Endodermal cell (in vitro differentiated cells): Measurements from ENCODE around the gene HOATZ. TPM values are rescaled to one million over a fixed set of nuclear protein-coding genes. Genes with fewer than 3 reads are reported as not detected.

Experiments
- DNase-seq: peaks from one replicate; pipeline ENCODE4 v3.0.0-alpha.2; 2017
- H3K27ac ChIP-seq: 2 replicates; pipeline ENCODE4 v1.5.1; 2013; ENCODE audit warnings: mild to moderate bottlenecking, low read depth, low read length, moderate library complexity
- H3K27me3 ChIP-seq: 2 replicates; pipeline ENCODE4 v1.6.1; 2013; ENCODE audit warnings: mild to moderate bottlenecking, low read length, moderate library complexity; ENCODE audit not compliant: insufficient read depth, control insufficient read depth, poor library complexity, severe bottlenecking
- H3K36me3 ChIP-seq: 2 replicates; pipeline ENCODE4 v1.7.0; 2013; ENCODE audit warnings: mild to moderate bottlenecking, low read length, moderate library complexity; ENCODE audit not compliant: control insufficient read depth, insufficient read depth
- H3K4me1 ChIP-seq: one replicate; pipeline ENCODE4 v1.7.0; 2013; ENCODE audit warnings: low read length; ENCODE audit not compliant: control insufficient read depth, insufficient read depth
- H3K4me3 ChIP-seq: 2 replicates; pipeline ENCODE4 v1.5.1; 2013; ENCODE audit warnings: mild to moderate bottlenecking, low read length, moderate library complexity
- H3K9ac ChIP-seq: 2 replicates; pipeline ENCODE4 v1.6.1; 2013; ENCODE audit warnings: mild to moderate bottlenecking, low read length, moderate library complexity; ENCODE audit not compliant: poor library complexity, severe bottlenecking; ENCODE audit errors: extremely low read depth
- H3K9me3 ChIP-seq: 2 replicates; pipeline ENCODE4 v1.6.1; 2013; ENCODE audit warnings: mild to moderate bottlenecking, low read length, moderate library complexity; ENCODE audit not compliant: control insufficient read depth
- H3K27ac Mint-ChIP-seq: 2 replicates; pipeline ENCODE4 v1.8.0; 2020; ENCODE audit warnings: mixed read lengths
- H3K27me3 Mint-ChIP-seq: 2 replicates; pipeline ENCODE4 v1.8.0; 2021; ENCODE audit warnings: mild to moderate bottlenecking, mixed read lengths; ENCODE audit not compliant: insufficient read depth
- H3K36me3 Mint-ChIP-seq: 2 replicates; pipeline ENCODE4 v1.8.0; 2020; ENCODE audit warnings: low read depth, mixed read lengths
- H3K4me1 Mint-ChIP-seq: 2 replicates; pipeline ENCODE4 v1.8.0; 2020; ENCODE audit warnings: mixed read lengths
- H3K4me3 Mint-ChIP-seq: 2 replicates; pipeline ENCODE4 v1.8.0; 2020; ENCODE audit warnings: mild to moderate bottlenecking, moderate library complexity, mixed read lengths
- H3K9me3 Mint-ChIP-seq: 2 replicates; pipeline ENCODE4 v1.8.0; 2020; ENCODE audit warnings: mild to moderate bottlenecking, mixed read lengths
- WGBS, 2 experiments: methylation state at CpG; one replicate each; pipeline versions ENCODE4 v1.1.5 to v1.1.7; 2013; ENCODE audit warnings: missing lambda C conversion rate in 2 of 2, mixed read lengths in 1 of 2; ENCODE audit not compliant: insufficient coverage in 1 of 2, insufficient read length in 1 of 2; 5-methylcytosine and 5-hydroxymethylcytosine counted together
- total RNA-seq, 2 donors: library from RNA; stranded (reverse); fragmentation: NEBNext Ultra II Directional in 1 of 2; extraction: Animal tissue kit (Norgen Biotek cat#: 25700) in 1 of 2; gene quantifications; 2 replicates in 1 of 2; 3 replicates in 1 of 2; pipeline ENCODE4 v1.2.1, GENCODE V29; 2021
- TF ChIP-seq, protein P1 (sequence below): fragments of 200-600 bp; sonication (generic); conservative IDR thresholded peaks from 2 replicates; pipeline ENCODE4 v1.5.0; 2021; ENCODE audit warnings: antibody characterized with exemption, mild to moderate bottlenecking

Gene HOATZ
- total RNA-seq, 2 donors from 2014 or later = 0.89 TPM; not detected in 1

DNA sequence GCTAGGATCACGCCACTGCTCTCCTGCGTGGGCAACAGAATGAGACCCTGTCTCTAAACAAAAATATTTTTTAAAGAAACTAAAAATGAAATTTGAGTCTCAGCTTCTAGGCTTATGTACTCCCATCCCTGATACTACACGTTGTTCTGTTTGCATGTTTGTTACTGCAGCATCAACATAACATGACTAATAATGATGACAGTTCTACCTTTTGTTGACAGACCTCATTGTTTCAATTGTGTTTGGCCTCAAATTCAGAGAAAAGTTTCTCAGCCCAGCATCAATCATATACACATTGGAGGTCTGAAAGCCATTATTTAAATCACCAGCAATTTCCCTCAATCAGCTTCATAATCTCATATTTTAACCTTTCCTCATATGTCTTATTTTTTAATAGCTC is 46.7 kb downstream of the HOATZ start:
- Histone ChIP-seq H3K9me3 (peaks cover 1% of the 10 kb centered on the region), H3K9ac (no peak overlapping the region), H3K27me3 (no peaks in the 10 kb centered on the region), H3K27ac (no peak overlapping the region), H3K4me3 (no peak overlapping the region), H3K4me1 (no peaks in the 10 kb centered on the region), H3K36me3 (no peaks in the 10 kb centered on the region)
- no peak overlapping the region for H3K27ac Mint-ChIP-seq
- 90 to 100% methylated on average over 2 of the region's 3 CpGs for WGBS, 2 experiments
- peaks cover 9% of the 10 kb centered on the region for H3K4me1 Mint-ChIP-seq
- TF ChIP-seq, protein P1, sequence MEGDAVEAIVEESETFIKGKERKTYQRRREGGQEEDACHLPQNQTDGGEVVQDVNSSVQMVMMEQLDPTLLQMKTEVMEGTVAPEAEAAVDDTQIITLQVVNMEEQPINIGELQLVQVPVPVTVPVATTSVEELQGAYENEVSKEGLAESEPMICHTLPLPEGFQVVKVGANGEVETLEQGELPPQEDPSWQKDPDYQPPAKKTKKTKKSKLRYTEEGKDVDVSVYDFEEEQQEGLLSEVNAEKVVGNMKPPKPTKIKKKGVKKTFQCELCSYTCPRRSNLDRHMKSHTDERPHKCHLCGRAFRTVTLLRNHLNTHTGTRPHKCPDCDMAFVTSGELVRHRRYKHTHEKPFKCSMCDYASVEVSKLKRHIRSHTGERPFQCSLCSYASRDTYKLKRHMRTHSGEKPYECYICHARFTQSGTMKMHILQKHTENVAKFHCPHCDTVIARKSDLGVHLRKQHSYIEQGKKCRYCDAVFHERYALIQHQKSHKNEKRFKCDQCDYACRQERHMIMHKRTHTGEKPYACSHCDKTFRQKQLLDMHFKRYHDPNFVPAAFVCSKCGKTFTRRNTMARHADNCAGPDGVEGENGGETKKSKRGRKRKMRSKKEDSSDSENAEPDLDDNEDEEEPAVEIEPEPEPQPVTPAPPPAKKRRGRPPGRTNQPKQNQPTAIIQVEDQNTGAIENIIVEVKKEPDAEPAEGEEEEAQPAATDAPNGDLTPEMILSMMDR = no peak
- no peaks in the 10 kb centered on the region for H3K27me3 Mint-ChIP-seq
- no peak for DNase-seq
- peaks cover 7% of the 10 kb centered on the region for H3K9me3 Mint-ChIP-seq
- peaks cover 2% of the 10 kb centered on the region for H3K36me3 Mint-ChIP-seq
- no peak overlapping the region for H3K4me3 Mint-ChIP-seq

DNA sequence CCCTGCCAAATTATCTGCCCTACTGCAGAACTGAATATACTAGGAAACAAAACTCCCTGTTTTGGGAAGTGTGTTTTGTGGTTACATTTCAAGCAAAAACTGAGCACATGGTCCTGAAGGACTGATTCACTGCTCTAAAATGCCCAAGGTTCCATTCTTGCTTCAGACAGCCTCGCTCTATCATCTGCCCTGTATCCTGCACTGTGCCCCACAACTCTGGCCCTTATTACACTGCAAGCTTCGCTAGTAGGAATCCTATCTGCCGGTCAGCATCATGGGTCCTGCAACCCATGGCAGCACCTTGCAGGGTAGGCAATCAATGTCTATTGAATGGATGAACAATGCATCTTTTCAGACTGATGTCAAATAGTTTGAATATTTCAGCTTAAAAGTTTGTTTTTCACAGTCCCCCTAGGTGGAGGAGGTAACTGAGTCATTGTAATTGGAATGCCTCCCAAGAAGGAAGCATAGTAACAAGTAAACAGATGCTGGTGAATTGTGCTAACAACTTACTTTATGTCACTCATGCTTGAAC is 47.3 kb downstream of the HOATZ start:
- TF ChIP-seq, protein P1 = no peak
- H3K27me3 Mint-ChIP-seq = no peaks in the 10 kb centered on the region
- no peaks in the 10 kb centered on the region for H3K27me3 ChIP-seq
- H3K4me3 Mint-ChIP-seq = no peak overlapping the region
- H3K36me3 ChIP-seq = no peaks in the 10 kb centered on the region
- WGBS, 2 experiments = 52 to 71% methylated on average over 3 of the region's 3 CpGs
- H3K27ac ChIP-seq = no peak overlapping the region
- no peak overlapping the region for H3K4me3 ChIP-seq
- no peak for DNase-seq
- no peaks in the 10 kb centered on the region for H3K9me3 ChIP-seq
- no peaks in the 10 kb centered on the region for H3K4me1 ChIP-seq
- peaks cover 2% of the 10 kb centered on the region for H3K9me3 Mint-ChIP-seq
- no peaks in the 10 kb centered on the region for H3K36me3 Mint-ChIP-seq
- H3K4me1 Mint-ChIP-seq = peaks cover 9% of the 10 kb centered on the region
- H3K27ac Mint-ChIP-seq = no peak overlapping the region
- no peak overlapping the region for H3K9ac ChIP-seq

DNA sequence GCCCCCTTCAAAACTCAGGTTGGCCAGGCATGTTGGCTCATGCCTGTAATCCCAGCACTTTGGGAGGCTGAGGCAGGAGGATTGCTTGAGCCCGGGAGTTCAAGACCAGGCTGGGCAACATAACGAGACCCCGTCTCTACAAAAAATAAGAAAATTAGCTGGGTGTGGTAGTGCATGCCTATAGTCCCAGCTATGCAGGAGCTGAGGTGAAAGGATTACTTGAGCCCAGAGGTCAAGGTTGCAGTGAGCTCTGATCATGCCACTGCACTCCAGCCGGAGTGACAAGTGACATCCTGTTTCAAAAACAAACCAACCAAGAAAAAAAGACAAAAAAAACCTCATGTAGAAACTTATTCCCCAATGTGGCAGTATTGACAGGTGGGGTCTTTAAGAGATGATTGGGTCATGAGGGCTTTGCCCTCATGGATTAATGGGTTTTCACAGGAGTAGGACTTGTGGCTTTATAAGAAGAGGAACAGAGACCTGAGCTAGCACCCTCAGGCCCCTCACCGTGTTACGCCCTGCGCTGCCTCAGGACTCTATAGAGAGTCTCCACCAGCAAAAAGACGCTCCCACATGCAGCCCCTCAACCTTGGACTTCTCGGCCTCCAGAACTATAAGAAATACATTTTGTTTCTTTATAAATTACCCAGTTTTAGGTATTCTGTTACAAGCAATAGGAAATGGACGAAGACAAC is 48.3 kb downstream of the HOATZ start:
- TF ChIP-seq, protein P1 = no peak
- Mint-ChIP-seq H3K27ac (no peak overlapping the region), H3K4me3 (no peak overlapping the region), H3K27me3 (no peaks in the 10 kb centered on the region), H3K4me1 (peaks cover 9% of the 10 kb centered on the region), H3K36me3 (no peaks in the 10 kb centered on the region), H3K9me3 (no peaks in the 10 kb centered on the region)
- Histone ChIP-seq H3K4me3 (no peak overlapping the region), H3K9me3 (no peaks in the 10 kb centered on the region), H3K36me3 (no peaks in the 10 kb centered on the region), H3K27me3 (no peaks in the 10 kb centered on the region), H3K9ac (no peak overlapping the region), H3K4me1 (no peaks in the 10 kb centered on the region), H3K27ac (no peak overlapping the region)
- no peak for DNase-seq
- 90 to 97% methylated on average over 4 to 10 of the region's 10 CpGs for WGBS, 2 experiments
